T-cell (primary cell): Measurements from ENCODE around the gene CCDC74B. TPM values are rescaled to one million over a fixed set of nuclear protein-coding genes. Genes with fewer than 3 reads are reported as not detected.
"Not testable (repeated sequence)": the region's sequence is repeated elsewhere in the genome, so short reads cannot be mapped to it uniquely, and the experiment has no call there.

Experiments
- ATAC-seq, 4 experiments: fragments of 200-7000 bp in 3 of 4; fragments of 150-1000 bp in 1 of 4; cut with Tn5 transposase; replicated peaks in 1 of 4; 1 replicate in 3 of 4; 2 replicates in 1 of 4; pipeline ENCODE4 v1.10.0; 2021; ENCODE audit warnings: moderate library complexity in 3 of 4, mild to moderate bottlenecking in 2 of 4, moderate number of reproducible peaks in 1 of 4
- CTCF ChIA-PET, 2 donors: fragments of 300-600 bp; sonication (Branson Sonifier 250); formaldehyde crosslinking; loops; one replicate each; lab custom pipeline; 2022; ENCODE audit warnings: antibody characterized with exemption in 2 of 2; lab: Charles Lee
- POLR2A ChIA-PET, 2 donors: fragments of 300-600 bp; sonication (Branson Sonifier 250); formaldehyde crosslinking; loops; one replicate each; lab custom pipeline; 2022; ENCODE audit warnings: antibody characterized with exemption in 2 of 2; lab: Charles Lee
- DNase-seq, 35 experiments: peaks; one replicate each; pipeline versions ENCODE4 v3.0.0 to v3.0.0-alpha.2; 2013 to 2023
- H3K27ac ChIP-seq: one replicate; pipeline ENCODE4 v1.5.1; 2013; ENCODE audit warnings: low read length
- H3K27me3 ChIP-seq, 2 experiments: replicated peaks in 1 of 2; 1 replicate in 1 of 2; 2 replicates in 1 of 2; pipeline versions ENCODE4 v1.6.1 to v1.7.0; 2013; ENCODE audit warnings: low read length in 1 of 2, mixed read lengths in 1 of 2; ENCODE audit not compliant: control insufficient read depth in 2 of 2, insufficient read depth in 2 of 2; ENCODE audit errors: extremely low read depth in 1 of 2
- H3K36me3 ChIP-seq, 2 donors: 1 replicate in 1 of 2; 2 replicates in 1 of 2; pipeline versions ENCODE4 v1.6.1 to v1.7.0; 2013; ENCODE audit warnings: low read length in 1 of 2; ENCODE audit not compliant: control insufficient read depth in 2 of 2, insufficient read depth in 1 of 2; ENCODE audit errors: extremely low read depth in 1 of 2
- H3K4me1 ChIP-seq, 2 experiments: 1 replicate in 1 of 2; 2 replicates in 1 of 2; pipeline versions ENCODE4 v1.6.1 to v1.7.0; 2013; ENCODE audit warnings: low read length in 2 of 2, mixed read lengths in 1 of 2; ENCODE audit not compliant: insufficient read depth in 2 of 2, control insufficient read depth in 1 of 2; ENCODE audit errors: extremely low read depth in 1 of 2
- H3K4me3 ChIP-seq, 2 donors: 1 replicate in 1 of 2; 2 replicates in 1 of 2; pipeline versions ENCODE4 v1.5.1 to v1.7.0; 2013; ENCODE audit warnings: mild to moderate bottlenecking in 2 of 2, low read length in 1 of 2, moderate library complexity in 1 of 2; ENCODE audit not compliant: control insufficient read depth in 1 of 2; ENCODE audit errors: extremely low read depth in 1 of 2
- H3K9me3 ChIP-seq: 2 replicates; pipeline ENCODE4 v1.7.0; 2013
- H3K27ac Mint-ChIP-seq, 2 donors: one replicate each; pipeline ENCODE4 v1.8.0; 2020 to 2021; ENCODE audit warnings: mild to moderate bottlenecking in 2 of 2, mixed read lengths in 2 of 2
- H3K27me3 Mint-ChIP-seq, 2 donors: one replicate each; pipeline ENCODE4 v1.8.0; 2021 to 2022; ENCODE audit warnings: mixed read lengths in 2 of 2
- H3K36me3 Mint-ChIP-seq: one replicate; pipeline ENCODE4 v1.8.0; 2021; ENCODE audit warnings: mixed read lengths
- H3K4me1 Mint-ChIP-seq, 3 donors: one replicate each; pipeline ENCODE4 v1.8.0; 2020 to 2022; ENCODE audit warnings: mixed read lengths in 3 of 3, mild to moderate bottlenecking in 1 of 3
- H3K4me3 Mint-ChIP-seq, 3 donors: one replicate each; pipeline ENCODE4 v1.8.0; 2020 to 2022; ENCODE audit warnings: mild to moderate bottlenecking in 3 of 3, mixed read lengths in 3 of 3, moderate library complexity in 3 of 3
- H3K9me3 Mint-ChIP-seq, 3 donors: one replicate each; pipeline ENCODE4 v1.8.0; 2020 to 2022; ENCODE audit warnings: mixed read lengths in 3 of 3
- WGBS: methylation state at CpG from one replicate; pipeline ENCODE4 v1.1.5; 2013; ENCODE audit warnings: missing lambda C conversion rate; ENCODE audit not compliant: insufficient coverage; 5-methylcytosine and 5-hydroxymethylcytosine counted together
- total RNA-seq, 35 experiments: library from RNA in 6 of 35; stranded (reverse) in 6 of 35; fragments of 120-200 nt in 1 of 35; gene quantifications; one replicate each; pipeline versions ENCODE4 v1.2.1 to v1.2.4 and lab custom pipeline; 2013 to 2026

Gene CCDC74B
- total RNA-seq, 5 donors from 2014 or later (not counting 1 experiment from before 2014, with no cell fraction given): 0.42 to 2.0 (median 0.78) TPM; not detected in 1

GRCh38 chr2:130187859-130188792, 43.2 kb upstream of the CCDC74B start:
- H3K9me3 Mint-ChIP-seq, POLR2A ChIA-PET, H3K4me3 ChIP-seq, H3K27ac Mint-ChIP-seq, H3K36me3 ChIP-seq, H3K9me3 ChIP-seq, H3K27me3 ChIP-seq, H3K36me3 Mint-ChIP-seq, H3K4me3 Mint-ChIP-seq, H3K27me3 Mint-ChIP-seq, H3K27ac ChIP-seq, ATAC-seq, DNase-seq: not testable (repeated sequence)
- peaks cover 6 to 20% (median 12%) of the 10 kb centered on the region in 3 donors for H3K4me1 Mint-ChIP-seq
- H3K4me1 ChIP-seq: peaks cover 0 to 20% of the 10 kb centered on the region in 2 experiments
- 98% methylated on average over 12 of the region's 17 CpGs for WGBS
- CTCF ChIA-PET: interaction anchor here in 1 of 2 donors (0.7 kb wide), 1 partner anchor 906 kb away, joined by 3 read pairs; no protein-coding TSS in a partner anchor

- no peaks in the 10 kb centered on the region for H3K9me3 ChIP-seq
- Mint-ChIP-seq H3K4me1 (peaks cover 6 to 23% (median 15%) of the 10 kb centered on the region in 3 donors), H3K9me3 (no peaks in the 10 kb centered on the region), H3K27ac (no peak overlapping the region), H3K27me3 (no peaks in the 10 kb centered on the region), H3K36me3 (peaks cover 5% of the 10 kb centered on the region), H3K4me3 (no peak overlapping the region)
- no peak overlapping the region for H3K27ac ChIP-seq
- H3K36me3 ChIP-seq: peaks cover 2 to 3% of the 10 kb centered on the region in 2 donors
- no peaks in the 10 kb centered on the region for H3K27me3 ChIP-seq
- no peak for DNase-seq
- POLR2A ChIA-PET: no interaction called here
- H3K4me1 ChIP-seq: peaks cover 3 to 25% of the 10 kb centered on the region in 2 experiments
- CTCF ChIA-PET: interaction anchor here in 1 of 2 donors (0.7 kb wide), 1 partner anchor 907 kb away, joined by 3 read pairs; no protein-coding TSS in a partner anchor
- ATAC-seq: no peak
- 80% methylated on average over 2 of the region's 8 CpGs for WGBS
- H3K4me3 ChIP-seq: no peak overlapping the region
These were observed 42.4 kb upstream of the CCDC74B start for GRCh38 chr2:130187268-130187667.

- Histone ChIP-seq H3K27me3 (no peaks in the 10 kb centered on the region), H3K9me3 (no peaks in the 10 kb centered on the region), H3K4me1 (peaks cover 3 to 25% of the 10 kb centered on the region in 2 experiments), H3K4me3 (no peak overlapping the region), H3K27ac (no peak overlapping the region), H3K36me3 (peaks cover 2% of the 10 kb centered on the region in 2 donors)
- CTCF ChIA-PET: no interaction called here
- Mint-ChIP-seq H3K36me3 (peaks cover 3% of the 10 kb centered on the region), H3K27me3 (no peaks in the 10 kb centered on the region), H3K4me1 (peaks cover 6 to 23% (median 15%) of the 10 kb centered on the region in 3 donors), H3K9me3 (no peaks in the 10 kb centered on the region), H3K27ac (no peak overlapping the region), H3K4me3 (no peak overlapping the region)
- POLR2A ChIA-PET: no interaction called here
- DNase-seq (no peak), ATAC-seq (no peak)
- WGBS: 94% methylated on average over 5 of the region's 5 CpGs
These were observed 41.5 kb upstream of the CCDC74B start for GRCh38 chr2:130186391-130186790.

GRCh38 chr2:130185896-130186295, 41.0 kb upstream of the CCDC74B start:
- Mint-ChIP-seq H3K4me3 (no peak overlapping the region), H3K36me3 (no peaks in the 10 kb centered on the region), H3K27me3 (no peaks in the 10 kb centered on the region), H3K9me3 (no peaks in the 10 kb centered on the region), H3K4me1 (peaks cover 10 to 26% (median 18%) of the 10 kb centered on the region in 3 donors), H3K27ac (no peak overlapping the region)
- no peak for DNase-seq
- Histone ChIP-seq H3K9me3 (no peaks in the 10 kb centered on the region), H3K27me3 (no peaks in the 10 kb centered on the region), H3K27ac (no peak overlapping the region), H3K4me1 (peaks cover 5 to 28% of the 10 kb centered on the region in 2 experiments), H3K36me3 (peaks cover 0 to under 1% of the 10 kb centered on the region in 2 donors), H3K4me3 (no peak overlapping the region)
- 95% methylated on average over 3 of the region's 4 CpGs for WGBS
- POLR2A ChIA-PET: no interaction called here
- no peak for ATAC-seq
- CTCF ChIA-PET: interaction anchor here in 1 of 2 donors (0.7 kb wide), 1 partner anchor 1303 kb away, joined by 3 read pairs; no protein-coding TSS in a partner anchor

- no peak for DNase-seq
- Histone ChIP-seq H3K27me3 (no peaks in the 10 kb centered on the region), H3K4me3 (no peak overlapping the region), H3K9me3 (no peaks in the 10 kb centered on the region), H3K4me1 (peaks cover 8 to 33% of the 10 kb centered on the region in 2 experiments), H3K27ac (no peak overlapping the region), H3K36me3 (no peaks in the 10 kb centered on the region)
- no peaks in the 10 kb centered on the region for H3K9me3 Mint-ChIP-seq
- ATAC-seq: no peak
- ChIA-PET CTCF (interaction anchor here in 1 of 2 donors (0.7 kb wide), 1 partner anchor 1304 kb away, joined by 3 read pairs; no protein-coding TSS in a partner anchor), POLR2A (interaction anchor here in 1 of 2 donors (0.7 kb wide), 1 partner anchor 17 kb away, joined by 7 read pairs; no protein-coding TSS in a partner anchor)
- no peak overlapping the region for H3K4me3 Mint-ChIP-seq
- WGBS: 100% methylated on average over 2 of the region's 10 CpGs
- peaks cover 12 to 30% (median 22%) of the 10 kb centered on the region in 3 donors for H3K4me1 Mint-ChIP-seq
- H3K27me3 Mint-ChIP-seq: no peaks in the 10 kb centered on the region
- no peaks in the 10 kb centered on the region for H3K36me3 Mint-ChIP-seq
- no peak overlapping the region for H3K27ac Mint-ChIP-seq
These were observed 40.5 kb upstream of the CCDC74B start for GRCh38 chr2:130185436-130185835.
